Astrocyte of the spinal cord (primary cell): ENCODE measurements around the gene SNX6.
"Not testable (repeated sequence)": the region's sequence is repeated elsewhere in the genome, so short reads cannot be mapped to it uniquely, and the experiment has no call there.

Experiments
- DNase-seq: peaks from one replicate; pipeline ENCODE4 v3.0.0; 2011; ENCODE audit warnings: low read depth, low spot score
- H3K4me3 ChIP-seq: 2 replicates; pipeline ENCODE4 v1.5.1; 2011; ENCODE audit warnings: low read depth, mild to moderate bottlenecking, low read length, moderate library complexity
- in situ Hi-C: cut with HindIII; loops from 2 replicates; pipeline ENCODE4 v1.10.0; 2017; ENCODE audit warnings: low sequenced_read_pairs
- TF ChIP-seq, protein P1 (sequence below): IDR thresholded peaks from 2 replicates; pipeline ENCODE4 v1.5.1; 2012; ENCODE audit warnings: low read depth, mild to moderate bottlenecking, low read length, inconsistent platforms

The SNX6 gene

DNA sequence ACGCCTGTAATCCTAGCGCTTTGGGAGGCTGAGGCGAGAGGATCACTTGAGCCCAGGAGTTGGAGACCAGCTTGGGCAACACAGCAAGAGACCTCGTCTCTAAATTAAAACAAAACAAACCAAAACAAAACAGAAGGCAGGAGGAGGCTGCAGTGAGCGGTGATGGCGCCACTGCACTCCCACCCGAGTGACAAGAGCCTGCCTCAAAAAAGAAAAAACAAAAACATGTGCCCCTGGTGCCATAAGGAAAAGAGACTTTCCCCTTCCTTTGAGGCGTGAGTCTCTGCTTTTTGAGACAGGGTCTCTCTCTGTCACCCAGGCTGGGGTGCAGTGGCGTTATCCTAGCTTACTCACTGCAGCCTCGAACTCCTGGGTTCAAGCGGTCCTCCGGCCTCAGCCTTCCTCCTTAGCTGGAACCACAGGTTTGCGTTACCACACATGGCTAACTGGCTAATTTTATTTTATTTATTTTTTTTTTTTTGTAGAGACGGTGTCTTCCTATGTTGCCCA is 81.4 kb downstream of the SNX6 start:
- in situ Hi-C loops, result no loop called here
- no peak for DNase-seq
- TF ChIP-seq, protein P1, sequence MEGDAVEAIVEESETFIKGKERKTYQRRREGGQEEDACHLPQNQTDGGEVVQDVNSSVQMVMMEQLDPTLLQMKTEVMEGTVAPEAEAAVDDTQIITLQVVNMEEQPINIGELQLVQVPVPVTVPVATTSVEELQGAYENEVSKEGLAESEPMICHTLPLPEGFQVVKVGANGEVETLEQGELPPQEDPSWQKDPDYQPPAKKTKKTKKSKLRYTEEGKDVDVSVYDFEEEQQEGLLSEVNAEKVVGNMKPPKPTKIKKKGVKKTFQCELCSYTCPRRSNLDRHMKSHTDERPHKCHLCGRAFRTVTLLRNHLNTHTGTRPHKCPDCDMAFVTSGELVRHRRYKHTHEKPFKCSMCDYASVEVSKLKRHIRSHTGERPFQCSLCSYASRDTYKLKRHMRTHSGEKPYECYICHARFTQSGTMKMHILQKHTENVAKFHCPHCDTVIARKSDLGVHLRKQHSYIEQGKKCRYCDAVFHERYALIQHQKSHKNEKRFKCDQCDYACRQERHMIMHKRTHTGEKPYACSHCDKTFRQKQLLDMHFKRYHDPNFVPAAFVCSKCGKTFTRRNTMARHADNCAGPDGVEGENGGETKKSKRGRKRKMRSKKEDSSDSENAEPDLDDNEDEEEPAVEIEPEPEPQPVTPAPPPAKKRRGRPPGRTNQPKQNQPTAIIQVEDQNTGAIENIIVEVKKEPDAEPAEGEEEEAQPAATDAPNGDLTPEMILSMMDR, result no peak
- no peak overlapping the region for H3K4me3 ChIP-seq

DNA sequence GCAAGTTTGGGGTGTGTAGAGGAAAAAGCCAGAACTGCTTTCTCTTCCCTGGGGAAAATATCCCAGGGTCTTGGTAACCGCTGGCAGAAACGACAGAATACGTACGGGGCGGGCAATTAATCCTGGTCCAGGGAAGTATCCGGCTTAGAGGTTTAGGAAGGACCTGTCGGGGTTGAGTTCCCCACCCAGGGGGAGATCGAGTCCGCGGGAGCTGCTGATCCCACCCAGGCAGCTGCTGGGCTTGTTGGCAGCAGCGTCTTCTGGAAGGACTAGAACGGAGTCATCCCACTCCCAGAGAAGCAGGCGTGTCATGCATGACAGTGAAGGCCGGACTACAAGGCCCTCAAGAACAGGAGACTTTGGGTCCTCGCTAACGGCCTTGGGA is 82.8 kb downstream of the SNX6 start:
- H3K4me3 ChIP-seq, DNase-seq, in situ Hi-C loops: not testable (repeated sequence)

DNA sequence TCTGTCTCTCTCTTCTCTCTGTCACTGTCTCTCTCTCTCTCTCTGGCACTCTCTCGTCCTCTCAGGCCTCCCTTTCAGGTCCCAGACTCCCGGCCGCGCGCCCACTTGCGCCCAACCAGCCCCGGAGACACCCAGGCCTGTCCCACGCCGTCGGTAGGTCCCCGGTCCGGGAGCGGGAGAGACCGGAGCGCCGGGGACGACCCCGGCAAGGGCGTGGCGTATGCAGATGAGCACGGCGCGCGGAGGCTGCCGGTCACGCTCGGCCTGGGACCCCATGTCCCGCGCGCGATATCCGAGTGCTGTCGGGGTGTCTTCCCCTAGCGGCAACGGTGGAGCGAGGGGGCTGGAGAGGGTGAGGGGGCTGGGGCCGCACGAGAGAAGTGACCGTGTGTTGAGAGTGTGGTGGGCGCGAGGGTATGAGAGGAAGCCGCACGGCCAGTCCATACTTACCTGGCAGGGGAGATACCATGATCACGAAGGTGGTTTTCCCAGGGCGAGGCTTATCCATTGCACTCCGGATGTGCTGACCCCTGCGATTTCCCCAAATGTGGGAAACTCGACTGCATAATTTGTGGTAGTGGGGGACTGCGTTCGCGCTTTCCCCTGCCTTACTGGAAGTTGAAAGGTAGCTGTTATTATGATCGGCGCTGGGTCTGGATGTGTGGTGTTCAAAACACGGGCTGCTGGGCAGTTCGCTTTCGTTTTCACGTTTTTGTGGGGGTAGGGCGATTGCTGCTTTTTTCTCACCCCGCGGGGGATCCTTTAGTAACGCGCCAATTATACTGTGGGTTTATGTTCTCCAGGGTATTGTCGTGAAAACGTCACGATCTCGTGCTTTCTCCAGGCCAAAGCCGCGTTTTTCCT is 83.4 kb downstream of the SNX6 start:
- DNase-seq, in situ Hi-C loops, H3K4me3 ChIP-seq: not testable (repeated sequence)

DNA sequence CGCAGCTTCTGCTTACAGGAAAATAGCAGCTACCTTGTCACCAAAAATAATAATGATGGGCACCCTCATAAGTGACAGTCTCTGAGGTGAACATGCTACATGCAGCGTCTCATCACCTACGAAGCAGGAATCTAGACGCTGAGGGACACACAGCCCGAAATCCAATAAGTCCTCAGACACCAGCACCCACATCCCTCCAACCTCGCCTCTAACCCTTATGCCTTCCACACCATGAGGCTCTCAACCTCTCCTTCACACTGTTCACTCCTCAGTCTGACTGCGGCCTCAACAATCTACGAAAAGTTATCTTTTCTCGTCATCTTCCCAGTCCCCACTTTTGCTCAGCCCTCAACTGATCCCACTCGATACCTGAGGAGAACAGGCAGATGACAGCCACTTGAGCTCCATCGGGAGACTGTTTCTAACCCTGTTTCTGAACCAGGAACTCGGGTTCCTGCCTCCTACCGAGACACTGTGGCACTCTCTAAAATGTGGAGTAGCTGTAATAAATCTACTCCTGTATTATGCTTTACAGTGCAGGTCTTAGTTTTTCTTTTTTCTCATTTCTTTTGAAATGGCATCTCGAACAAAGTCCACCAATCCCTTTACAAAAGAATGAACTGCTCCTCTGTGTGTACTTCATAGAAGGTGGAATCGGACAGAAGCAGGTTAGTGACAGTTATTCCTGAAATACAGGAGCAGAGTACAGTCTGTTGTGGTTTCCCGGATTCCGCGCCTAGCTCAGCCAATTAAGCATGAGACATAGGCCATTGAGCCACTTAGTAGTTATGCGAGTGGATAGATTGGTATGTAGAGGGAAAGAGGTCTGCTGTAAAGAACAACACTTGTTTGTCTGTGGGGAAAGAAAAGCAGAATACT is 89.5 kb downstream of the SNX6 start:
- peak overlapping the region; percentile 99 for H3K4me3 ChIP-seq
- DNase-seq, in situ Hi-C loops: not testable (repeated sequence)

DNA sequence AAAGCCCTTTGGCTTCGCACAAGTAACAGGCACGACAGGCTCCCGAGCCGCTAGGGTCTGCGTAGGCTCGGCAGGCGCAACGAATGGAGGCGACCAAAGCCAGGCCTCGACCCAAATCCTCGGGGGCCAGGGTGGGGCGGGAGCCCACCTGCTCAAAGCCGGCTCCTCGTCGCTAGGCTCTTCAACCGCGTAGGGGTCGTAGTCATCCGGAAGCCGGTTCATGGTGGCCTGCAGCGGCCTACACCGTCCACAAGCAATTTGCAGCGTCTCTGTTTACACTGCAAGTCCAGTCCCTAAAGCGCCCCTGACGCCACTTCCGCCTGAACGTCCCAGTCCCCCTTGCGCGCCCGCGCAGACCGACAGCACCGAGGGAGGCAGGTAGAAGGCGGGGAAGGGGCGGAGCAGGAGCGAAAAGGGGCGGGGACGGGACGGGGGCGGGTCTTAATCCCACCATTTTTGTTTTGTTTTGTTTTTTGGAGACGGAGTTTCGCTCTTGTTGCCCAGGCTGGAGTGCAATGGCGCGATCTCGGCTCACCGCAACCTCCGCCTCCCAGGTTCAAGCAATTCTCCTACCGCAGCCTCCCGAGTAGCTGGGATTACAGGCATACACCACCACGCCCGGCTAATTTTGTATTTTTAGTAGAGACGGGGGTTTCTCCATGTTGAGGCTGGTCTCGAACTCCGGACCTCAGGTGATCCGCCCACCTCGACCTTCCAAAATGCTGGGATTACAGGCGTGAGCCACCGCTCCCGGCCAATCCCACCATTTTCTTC is 90.4 kb downstream of the SNX6 start, which contains the start of gene EAPP:
EAPP (minus strand) TSS at position 295 of the 774 bp plus-strand sequence; CDS start at position 222, 73 bp downstream.
- TF ChIP-seq, protein P1, result no peak
- DNase-seq, result peak; percentile 98
- peak within 1 kb of the TSS; percentile 99 for H3K4me3 ChIP-seq

DNA sequence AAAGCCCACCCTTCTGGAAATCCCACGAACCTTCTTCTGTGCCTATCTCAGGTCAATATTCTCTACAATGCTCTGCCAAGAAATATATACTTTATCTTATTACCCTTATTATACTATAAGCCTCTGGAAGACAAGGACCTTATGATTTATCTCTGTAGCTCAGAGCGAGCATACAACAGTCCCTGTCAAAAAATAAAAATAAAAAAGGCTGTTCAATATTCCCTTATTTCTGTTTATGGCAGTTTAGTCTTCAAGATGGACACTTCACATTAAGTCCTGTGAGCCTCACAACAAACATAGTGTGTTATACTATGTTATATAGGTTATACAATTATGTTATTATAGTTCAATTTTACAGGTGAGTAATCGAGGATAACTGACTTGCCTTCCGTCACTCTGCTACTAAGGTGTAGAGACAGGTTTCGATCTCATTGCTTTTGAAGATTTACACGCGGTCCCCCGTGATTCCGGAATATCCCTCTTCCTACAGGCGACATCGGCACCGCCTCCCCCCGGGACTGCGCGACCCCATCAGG is 91.0 kb downstream of the SNX6 start:
- peak; percentile 26 for DNase-seq
- peak overlapping the region; percentile 99 for H3K4me3 ChIP-seq
- in situ Hi-C loops, result no loop called here
- TF ChIP-seq, protein P1, result no peak

More for the DNA sequence above, 90.4 kb downstream of the SNX6 start, which contains the start of gene EAPP:
- in situ Hi-C loops, result no loop called here

DNA sequence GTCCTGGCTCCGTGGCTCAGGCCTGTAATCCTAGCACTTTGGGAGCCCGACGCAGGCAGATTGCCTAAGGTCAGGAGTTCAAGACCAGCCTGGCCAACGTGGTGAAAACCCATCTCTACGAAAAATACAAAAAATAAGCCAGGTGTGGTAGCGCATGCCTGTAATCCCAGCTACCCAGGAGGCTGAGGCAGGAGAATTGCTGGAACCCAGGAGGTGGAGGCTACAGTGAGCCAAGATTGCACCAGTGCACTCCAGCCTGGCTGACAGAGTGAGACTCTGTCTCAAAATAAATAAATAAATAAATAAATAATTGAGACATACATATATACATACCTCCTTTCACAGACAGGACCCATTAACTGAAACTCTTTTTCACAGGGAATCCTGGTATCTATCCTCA is 91.9 kb downstream of the SNX6 start:
- DNase-seq, in situ Hi-C loops: not testable (repeated sequence)
- H3K4me3 ChIP-seq, result peak overlapping the region; percentile 99

DNA sequence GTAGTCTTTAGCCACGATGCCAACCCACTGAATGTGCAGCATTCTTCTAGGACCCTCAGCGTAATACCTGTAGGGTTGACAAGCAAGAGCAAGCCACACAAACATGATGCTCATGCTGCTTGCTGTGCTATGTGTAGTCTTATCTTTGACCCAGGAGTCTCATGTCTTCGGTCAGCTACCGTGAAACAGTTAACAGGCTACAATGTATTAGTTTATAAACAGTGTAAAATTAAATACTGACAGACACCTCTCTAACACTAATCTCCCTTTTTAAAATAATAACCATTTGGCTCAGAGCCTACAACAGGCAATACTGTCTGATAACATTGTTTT is 92.3 kb downstream of the SNX6 start:
- no peak for DNase-seq
- no peak overlapping the region for H3K4me3 ChIP-seq
- in situ Hi-C loops, result no loop called here
- TF ChIP-seq, protein P1, result no peak
